H9 (cell line): Measurements from ENCODE around the gene RNF103. TPM values are rescaled to one million over a fixed set of nuclear protein-coding genes. Genes with fewer than 3 reads are reported as not detected.

ENCODE experiments used
- DNase-seq: peaks from one replicate; pipeline ENCODE4 v3.0.0-alpha.2; 2017
- H2AFZ ChIP-seq: one replicate; pipeline ENCODE4 v1.6.1; 2013; ENCODE audit warnings: mild to moderate bottlenecking, low read length, control low read depth, moderate library complexity
- H2AK5ac ChIP-seq: 2 replicates; pipeline ENCODE4 v1.6.1; 2013; ENCODE audit warnings: low read length, control low read depth, mixed read lengths; ENCODE audit not compliant: insufficient read length
- H2BK120ac ChIP-seq: one replicate; pipeline ENCODE4 v1.6.1; 2013; ENCODE audit warnings: low read depth, mild to moderate bottlenecking, low read length, control low read depth, inconsistent platforms; ENCODE audit not compliant: poor library complexity, severe bottlenecking
- H2BK12ac ChIP-seq: 2 replicates; pipeline ENCODE4 v1.6.1; 2013; ENCODE audit warnings: low read length, control low read depth, mixed read lengths, low read depth; ENCODE audit not compliant: insufficient read length
- H2BK15ac ChIP-seq: 2 replicates; pipeline ENCODE4 v1.6.1; 2013; ENCODE audit warnings: low read depth, low read length, control low read depth
- H2BK20ac ChIP-seq: one replicate; pipeline ENCODE4 v1.6.1; 2013; ENCODE audit warnings: low read depth, mild to moderate bottlenecking, low read length, control low read depth, inconsistent platforms; ENCODE audit not compliant: poor library complexity, severe bottlenecking
- H2BK5ac ChIP-seq: 2 replicates; pipeline ENCODE4 v1.6.1; 2013; ENCODE audit warnings: low read length, control low read depth, mixed read lengths; ENCODE audit not compliant: insufficient read length
- H3K14ac ChIP-seq: 2 replicates; pipeline ENCODE4 v1.6.1; 2013; ENCODE audit warnings: low read length, control low read depth; ENCODE audit not compliant: insufficient read depth
- H3K18ac ChIP-seq: 2 replicates; pipeline ENCODE4 v1.6.1; 2013; ENCODE audit warnings: low read depth, mild to moderate bottlenecking, mixed read lengths, low read length, control low read depth; ENCODE audit not compliant: insufficient read length
- H3K23ac ChIP-seq: 2 replicates; pipeline ENCODE4 v1.6.1; 2013; ENCODE audit warnings: low read length, control low read depth, mixed read lengths, low read depth; ENCODE audit not compliant: insufficient read length
- H3K23me2 ChIP-seq: 2 replicates; pipeline ENCODE4 v1.6.1; 2013; ENCODE audit warnings: low read depth, mild to moderate bottlenecking, mixed read lengths, low read length, control low read depth; ENCODE audit not compliant: insufficient read length, poor library complexity, severe bottlenecking
- H3K27ac ChIP-seq: 2 replicates; pipeline ENCODE4 v1.5.1; 2013; ENCODE audit warnings: low read length, control low read depth, mixed read lengths, low read depth; ENCODE audit not compliant: insufficient read length
- H3K27me3 ChIP-seq: 2 replicates; pipeline ENCODE4 v1.6.1; 2013; ENCODE audit warnings: low read length, control low read depth, inconsistent platforms; ENCODE audit not compliant: insufficient read depth
- H3K4ac ChIP-seq: 2 replicates; pipeline ENCODE4 v1.6.1; 2013; ENCODE audit warnings: low read depth, mild to moderate bottlenecking, control low read depth, inconsistent platforms, low read length, moderate library complexity
- H3K4me1 ChIP-seq: 2 replicates; pipeline ENCODE4 v1.6.1; 2013; ENCODE audit warnings: low read length, control low read depth, inconsistent platforms; ENCODE audit not compliant: insufficient read depth
- H3K4me2 ChIP-seq: 2 replicates; pipeline ENCODE4 v1.6.1; 2013; ENCODE audit warnings: low read length, control low read depth, mixed read lengths; ENCODE audit not compliant: insufficient read length, insufficient read depth
- H3K56ac ChIP-seq: 2 replicates; pipeline ENCODE4 v1.6.1; 2013; ENCODE audit warnings: low read depth, mild to moderate bottlenecking, mixed read lengths, low read length, control low read depth; ENCODE audit not compliant: insufficient read length
- H3K79me1 ChIP-seq: 2 replicates; pipeline ENCODE4 v1.6.1; 2013; ENCODE audit warnings: low read depth, mild to moderate bottlenecking, moderate library complexity, low read length, control low read depth, inconsistent platforms; ENCODE audit not compliant: insufficient read depth, poor library complexity, severe bottlenecking
- H3K79me2 ChIP-seq: 2 replicates; pipeline ENCODE4 v1.6.1; 2013; ENCODE audit warnings: low read length, control low read depth, inconsistent platforms; ENCODE audit not compliant: insufficient read depth
- H3K9ac ChIP-seq: 2 replicates; pipeline ENCODE4 v1.6.1; 2013; ENCODE audit warnings: low read length, control low read depth, mixed read lengths; ENCODE audit not compliant: insufficient read length; ENCODE audit errors: extremely low read depth
- H3K9me3 ChIP-seq: one replicate; pipeline ENCODE4 v1.6.1; 2013; ENCODE audit warnings: low read depth, low read length, inconsistent platforms; ENCODE audit not compliant: control insufficient read depth
- H3T11ph ChIP-seq: one replicate; pipeline ENCODE4 v1.6.1; 2013; ENCODE audit warnings: mild to moderate bottlenecking, low read length, control low read depth, inconsistent platforms
- H4K20me1 ChIP-seq: one replicate; pipeline ENCODE4 v1.6.1; 2013; ENCODE audit not compliant: control insufficient read depth, insufficient read length, insufficient read depth
- H4K5ac ChIP-seq: 2 replicates; pipeline ENCODE4 v1.6.1; 2013; ENCODE audit warnings: low read depth, mild to moderate bottlenecking, mixed read lengths, low read length, control low read depth; ENCODE audit not compliant: insufficient read length
- H4K8ac ChIP-seq: replicated peaks from 2 replicates; pipeline ENCODE4 v1.6.1; 2013; ENCODE audit warnings: low read length, control low read depth, mixed read lengths, low read depth; ENCODE audit not compliant: insufficient read length
- H4K91ac ChIP-seq: 2 replicates; pipeline ENCODE4 v1.6.1; 2013; ENCODE audit warnings: low read depth, mild to moderate bottlenecking, moderate library complexity, mixed read lengths, low read length, control low read depth; ENCODE audit not compliant: insufficient read length
- H3K27ac Mint-ChIP-seq, 3 experiments: 2 replicates in 2 of 3; 3 replicates in 1 of 3; pipeline ENCODE4 v1.8.0; 2020 to 2021; ENCODE audit warnings: mixed read lengths in 3 of 3, mild to moderate bottlenecking in 1 of 3, moderate library complexity in 1 of 3
- H3K27me3 Mint-ChIP-seq: 2 replicates; pipeline ENCODE4 v1.8.0; 2021; ENCODE audit warnings: low read depth, mild to moderate bottlenecking, moderate library complexity, mixed read lengths
- H3K36me3 Mint-ChIP-seq, 3 experiments: 2 replicates in 2 of 3; 3 replicates in 1 of 3; pipeline ENCODE4 v1.8.0; 2020 to 2021; ENCODE audit warnings: low read depth in 3 of 3, mixed read lengths in 3 of 3; ENCODE audit not compliant: insufficient read depth in 1 of 3
- H3K4me1 Mint-ChIP-seq, 2 experiments: 2 replicates each; pipeline ENCODE4 v1.8.0; 2020; ENCODE audit warnings: mixed read lengths in 2 of 2
- H3K4me3 Mint-ChIP-seq, 2 experiments: 2 replicates in 1 of 2; 3 replicates in 1 of 2; pipeline ENCODE4 v1.8.0; 2020 to 2021; ENCODE audit warnings: mild to moderate bottlenecking in 2 of 2, mixed read lengths in 2 of 2, moderate library complexity in 1 of 2
- H3K9me3 Mint-ChIP-seq, 2 experiments: 2 replicates in 1 of 2; 3 replicates in 1 of 2; pipeline ENCODE4 v1.8.0; 2020; ENCODE audit warnings: mild to moderate bottlenecking in 2 of 2, mixed read lengths in 2 of 2, moderate library complexity in 1 of 2
- CTCF ChIP-seq: fragments of 200-600 bp; sonication (generic); conservative IDR thresholded peaks from 3 replicates; pipeline ENCODE4 v1.8.0; 2021; ENCODE audit warnings: antibody characterized with exemption, mild to moderate bottlenecking
- WGBS: extraction: QIAGEN DNeasy Blood & Tissue Kit; methylation state at CpG from one replicate; pipeline ENCODE4 v1.1.7; 2013; ENCODE audit warnings: missing lambda C conversion rate, low lambda C conversion rate, mixed read lengths; ENCODE audit not compliant: insufficient read length; ENCODE audit errors: extremely low coverage; 5-methylcytosine and 5-hydroxymethylcytosine counted together
- total RNA-seq: library from RNA; stranded (reverse); gene quantifications from 2 replicates; pipeline ENCODE4 v1.2.1, GENCODE V29; 2021

RNF103 gene
- total RNA-seq, 1 experiment from 2014 or later, result 7.1 TPM

- H4K5ac ChIP-seq, result no peak overlapping the region
- H3K9me3 Mint-ChIP-seq, result no peaks in the 10 kb centered on the region
- no peak for DNase-seq
- no peaks in the 10 kb centered on the region for H3K79me1 ChIP-seq
- no peaks in the 10 kb centered on the region for H3K27me3 Mint-ChIP-seq
- no peak overlapping the region for H3T11ph ChIP-seq
- no CpG with 5 or more reads among the region's 3 CpGs for WGBS
- H2BK20ac ChIP-seq, result no peak overlapping the region
- H3K27ac ChIP-seq, result no peak overlapping the region
- no peak overlapping the region for H2BK120ac ChIP-seq
- H4K20me1 ChIP-seq, result no peaks in the 10 kb centered on the region
- H3K18ac ChIP-seq, result no peak overlapping the region
- no peak overlapping the region for H3K27ac Mint-ChIP-seq
- H3K4ac ChIP-seq, result no peak overlapping the region
- H3K23me2 ChIP-seq, result no peaks in the 10 kb centered on the region
- no peak overlapping the region for H3K9ac ChIP-seq
- H3K23ac ChIP-seq, result no peak overlapping the region
- H3K4me2 ChIP-seq, result no peak overlapping the region
- peaks cover 12 to 13% of the 10 kb centered on the region in 2 experiments for H3K4me1 Mint-ChIP-seq
- H3K4me1 ChIP-seq, result no peaks in the 10 kb centered on the region
- no peak overlapping the region for H4K91ac ChIP-seq
- no peak for TF ChIP-seq CTCF
- H3K79me2 ChIP-seq, result no peaks in the 10 kb centered on the region
- H3K9me3 ChIP-seq, result no peaks in the 10 kb centered on the region
- H3K14ac ChIP-seq, result no peak overlapping the region
- H3K36me3 Mint-ChIP-seq, result peaks cover 0 to 18% (median 13%) of the 10 kb centered on the region in 3 experiments; a peak in 5 of 7 replicates
- no peak overlapping the region for H2BK15ac ChIP-seq
- no peak overlapping the region for H2BK5ac ChIP-seq
- H2BK12ac ChIP-seq, result no peak overlapping the region
- H4K8ac ChIP-seq, result no peak overlapping the region
- no peaks in the 10 kb centered on the region for H3K27me3 ChIP-seq
- no peak overlapping the region for H3K56ac ChIP-seq
- H2AK5ac ChIP-seq, result no peak overlapping the region
- no peak overlapping the region for H2AFZ ChIP-seq
- no peak overlapping the region for H3K4me3 Mint-ChIP-seq
These were observed 6.5 kb downstream of the RNF103 start for GRCh38 chr2:86617153-86617552.
